Neuronal stem cell (in vitro differentiated cells): Measurements from ENCODE around the gene KCNAB2.
A peak's percentile ranks its signal among the peaks of the same experiment; 100 is the strongest.

ENCODE experiments used
- DNase-seq: peaks from one replicate; pipeline ENCODE4 v3.0.0-alpha.2; 2013; ENCODE audit warnings: low spot score
- H2AFZ ChIP-seq: one replicate; pipeline ENCODE4 v1.6.1; 2013; ENCODE audit warnings: mild to moderate bottlenecking, low read length, inconsistent platforms
- H2AK5ac ChIP-seq: 2 replicates; pipeline ENCODE4 v1.6.1; 2013; ENCODE audit warnings: low read depth, mild to moderate bottlenecking, inconsistent platforms, low read length, moderate library complexity, mixed read lengths
- H2BK120ac ChIP-seq: 2 replicates; pipeline ENCODE4 v1.6.1; 2013; ENCODE audit warnings: low read depth, mild to moderate bottlenecking, inconsistent platforms, low read length, moderate library complexity, mixed read lengths
- H2BK12ac ChIP-seq: one replicate; pipeline ENCODE4 v1.6.1; 2013; ENCODE audit warnings: low read length, inconsistent platforms
- H2BK15ac ChIP-seq: 2 replicates; pipeline ENCODE4 v1.6.1; 2013; ENCODE audit warnings: mild to moderate bottlenecking, low read length, inconsistent platforms, mixed read lengths
- H2BK5ac ChIP-seq: one replicate; pipeline ENCODE4 v1.6.1; 2013; ENCODE audit warnings: inconsistent platforms, mild to moderate bottlenecking, low read length, moderate library complexity
- H3K14ac ChIP-seq: one replicate; pipeline ENCODE4 v1.6.1; 2013; ENCODE audit warnings: low read length, inconsistent platforms
- H3K18ac ChIP-seq: 2 replicates; pipeline ENCODE4 v1.6.1; 2013; ENCODE audit warnings: low read length, inconsistent platforms
- H3K23ac ChIP-seq: 2 replicates; pipeline ENCODE4 v1.6.1; 2013; ENCODE audit warnings: low read depth, mild to moderate bottlenecking, mixed read lengths, low read length, inconsistent platforms; ENCODE audit not compliant: poor library complexity
- H3K27ac ChIP-seq: replicated peaks from 3 replicates; pipeline ENCODE4 v1.5.1; 2013; ENCODE audit warnings: low read length, inconsistent platforms
- H3K27me3 ChIP-seq, 3 experiments: 2 replicates each; pipeline ENCODE4 v1.6.1; 2013; ENCODE audit warnings: low read length in 3 of 3, mild to moderate bottlenecking in 2 of 3, inconsistent platforms in 1 of 3, low read depth in 1 of 3, mixed read lengths in 1 of 3, moderate library complexity in 1 of 3; ENCODE audit not compliant: control insufficient read depth in 3 of 3, insufficient read depth in 3 of 3
- H3K36me3 ChIP-seq, 2 donors: replicated peaks in 1 of 2; 2 replicates each; pipeline ENCODE4 v1.6.1; 2013; ENCODE audit warnings: low read length in 2 of 2; ENCODE audit not compliant: control insufficient read depth in 2 of 2, insufficient read depth in 2 of 2
- H3K4ac ChIP-seq: 2 replicates; pipeline ENCODE4 v1.6.1; 2013; ENCODE audit warnings: inconsistent platforms, mild to moderate bottlenecking, low read length, moderate library complexity
- H3K4me1 ChIP-seq, 2 donors: 1 replicate in 1 of 2; 2 replicates in 1 of 2; pipeline ENCODE4 v1.6.1; 2013; ENCODE audit warnings: low read length in 2 of 2, low read depth in 1 of 2; ENCODE audit not compliant: control insufficient read depth in 2 of 2, insufficient read depth in 1 of 2
- H3K4me2 ChIP-seq: one replicate; pipeline ENCODE4 v1.6.1; 2013; ENCODE audit warnings: mild to moderate bottlenecking, low read length, inconsistent platforms; ENCODE audit not compliant: insufficient read depth, poor library complexity, severe bottlenecking
- H3K4me3 ChIP-seq, 2 donors: 2 replicates each; pipeline ENCODE4 v1.5.1; 2013; ENCODE audit warnings: low read length in 2 of 2, mild to moderate bottlenecking in 2 of 2, inconsistent platforms in 1 of 2, moderate library complexity in 1 of 2
- H3K79me1 ChIP-seq: one replicate; pipeline ENCODE4 v1.6.1; 2013; ENCODE audit warnings: low read depth, mild to moderate bottlenecking, inconsistent platforms, low read length, moderate library complexity
- H3K9ac ChIP-seq: one replicate; pipeline ENCODE4 v1.6.1; 2013; ENCODE audit warnings: mild to moderate bottlenecking, low read depth, low read length, inconsistent platforms; ENCODE audit not compliant: poor library complexity
- H3K9me3 ChIP-seq, 2 donors: replicated peaks in 1 of 2; 2 replicates each; pipeline versions ENCODE3 to v1.6.1; 2013; ENCODE audit warnings: low read length in 2 of 2, mild to moderate bottlenecking in 2 of 2, inconsistent platforms in 1 of 2, low read depth in 1 of 2, mixed read lengths in 1 of 2, moderate library complexity in 1 of 2; ENCODE audit not compliant: control insufficient read depth in 2 of 2, insufficient read depth in 1 of 2
- H4K8ac ChIP-seq: one replicate; pipeline ENCODE4 v1.6.1; 2013; ENCODE audit warnings: low read depth, mild to moderate bottlenecking, inconsistent platforms, low read length, moderate library complexity
- H4K91ac ChIP-seq: one replicate; pipeline ENCODE4 v1.6.1; 2013; ENCODE audit warnings: low read length, low read depth, mild to moderate bottlenecking, inconsistent platforms; ENCODE audit not compliant: poor library complexity
- WGBS, 2 donors: extraction: QIAGEN DNeasy Blood & Tissue Kit; methylation state at CpG; one replicate each; pipeline ENCODE4 v1.1.7; 2013; ENCODE audit warnings: missing lambda C conversion rate in 2 of 2, mixed read lengths in 1 of 2; ENCODE audit not compliant: insufficient read length in 2 of 2, insufficient replicate concordance in 1 of 2; ENCODE audit errors: extremely low coverage in 2 of 2; 5-methylcytosine and 5-hydroxymethylcytosine counted together

KCNAB2 gene

DNA sequence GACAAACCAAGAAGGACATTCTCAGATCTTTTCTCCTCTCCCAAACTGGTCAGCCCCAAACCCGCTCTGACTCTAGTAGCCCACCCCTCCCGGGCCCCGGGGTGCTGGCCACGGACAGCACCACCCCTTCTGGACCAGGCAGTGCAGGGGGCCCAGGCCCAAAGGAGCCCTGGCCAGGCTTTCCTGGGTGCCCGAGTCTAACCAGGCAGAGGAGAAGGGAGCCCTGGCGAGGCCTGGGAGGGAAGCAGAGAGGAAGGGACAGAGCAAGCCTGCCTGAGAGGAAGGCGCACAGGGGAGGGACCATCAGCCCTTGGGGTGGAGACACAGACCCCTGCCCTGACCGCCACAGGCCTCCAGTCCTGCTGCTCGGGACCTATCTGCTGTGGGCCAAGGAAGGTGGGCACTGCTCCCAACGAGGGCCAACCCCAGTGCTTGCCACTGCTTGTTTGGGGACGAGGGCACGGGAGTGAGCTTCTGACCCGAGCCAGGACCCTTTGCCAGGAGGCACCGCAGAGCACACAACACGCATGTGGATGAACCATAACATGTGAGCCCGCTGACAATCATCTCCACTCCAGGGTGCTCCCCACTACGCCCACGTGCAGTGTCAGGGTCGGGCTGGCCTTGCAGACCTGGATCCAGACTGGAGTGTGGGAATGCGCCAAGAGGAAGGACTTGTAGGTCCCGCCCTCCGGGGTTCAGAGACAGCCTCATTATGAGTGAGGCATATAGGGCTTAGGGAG is 57.6 kb downstream of the KCNAB2 start:
- Histone ChIP-seq H3K4me1 (peaks cover 0 to 24% of the 10 kb centered on the region in 2 donors), H3K27me3 (peaks cover 0 to 40% (median 0%) of the 10 kb centered on the region in 3 experiments)

DNA sequence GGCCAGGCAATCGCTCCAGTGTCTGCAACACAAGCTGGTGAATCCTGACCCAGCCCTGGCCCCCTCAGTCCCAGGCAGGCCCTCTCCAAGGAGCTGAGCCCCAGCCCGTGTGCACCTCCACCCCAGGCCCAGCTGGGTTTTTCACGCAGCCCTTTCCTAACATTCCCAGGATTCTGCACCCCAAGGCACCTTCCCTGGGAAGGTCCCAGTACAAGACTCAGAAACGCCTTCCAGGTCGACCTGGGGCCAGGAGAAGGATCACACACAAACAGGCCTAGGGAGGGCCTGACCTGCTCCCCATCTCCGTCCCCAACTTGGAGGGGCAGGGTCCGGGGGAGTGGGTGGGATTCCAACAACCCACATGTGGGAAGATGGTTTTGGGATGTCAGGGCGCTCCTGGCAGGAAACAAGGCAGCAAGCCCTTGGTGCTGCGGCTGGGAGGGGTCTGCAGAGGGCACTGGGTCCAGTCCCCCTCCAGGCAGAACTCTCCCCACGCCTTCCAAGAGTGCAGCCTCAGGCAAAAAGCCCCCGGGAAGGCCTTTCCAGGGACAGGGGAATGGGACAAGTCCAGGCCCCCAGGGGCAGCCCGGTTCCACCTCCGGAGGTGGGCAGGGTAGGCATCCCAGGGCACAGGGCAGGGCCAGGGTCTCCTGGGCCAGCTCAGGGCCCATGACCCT is 58.3 kb downstream of the KCNAB2 start:
- no CpG with 5 or more reads among the region's 13 CpGs for WGBS, 2 donors

More for the DNA sequence above, 57.6 kb downstream of the KCNAB2 start:
- no peak overlapping the region for H3K27ac ChIP-seq
- DNase-seq = no peak
- peak overlapping the region; percentile 8 for H3K23ac ChIP-seq
- H4K8ac ChIP-seq = peak overlapping the region; percentile 30
- peak overlapping the region; percentile 50 for H3K9ac ChIP-seq
- H3K4ac ChIP-seq = no peak overlapping the region
- H2AK5ac ChIP-seq = peak overlapping the region; percentile 95
- peak overlapping the region in 1 of 2 donors; percentile 8 for H3K4me3 ChIP-seq
- H4K91ac ChIP-seq = no peak overlapping the region
- peak overlapping the region; percentile 60 for H2BK5ac ChIP-seq
- H3K79me1 ChIP-seq = no peaks in the 10 kb centered on the region
- H3K14ac ChIP-seq = peak overlapping the region; percentile 79
- H2BK120ac ChIP-seq = peak overlapping the region; percentile 44
- no peak overlapping the region for H2AFZ ChIP-seq
- H2BK12ac ChIP-seq = peak overlapping the region; percentile 8
- H3K36me3 ChIP-seq = no peaks in the 10 kb centered on the region
- H2BK15ac ChIP-seq = peak overlapping the region; percentile 87
- peaks cover 0 to 5% of the 10 kb centered on the region in 2 donors for H3K9me3 ChIP-seq
- H3K18ac ChIP-seq = peak overlapping the region; percentile 78
- no CpG with 5 or more reads among the region's 22 CpGs for WGBS, 2 donors
- no peak overlapping the region for H3K4me2 ChIP-seq

DNA sequence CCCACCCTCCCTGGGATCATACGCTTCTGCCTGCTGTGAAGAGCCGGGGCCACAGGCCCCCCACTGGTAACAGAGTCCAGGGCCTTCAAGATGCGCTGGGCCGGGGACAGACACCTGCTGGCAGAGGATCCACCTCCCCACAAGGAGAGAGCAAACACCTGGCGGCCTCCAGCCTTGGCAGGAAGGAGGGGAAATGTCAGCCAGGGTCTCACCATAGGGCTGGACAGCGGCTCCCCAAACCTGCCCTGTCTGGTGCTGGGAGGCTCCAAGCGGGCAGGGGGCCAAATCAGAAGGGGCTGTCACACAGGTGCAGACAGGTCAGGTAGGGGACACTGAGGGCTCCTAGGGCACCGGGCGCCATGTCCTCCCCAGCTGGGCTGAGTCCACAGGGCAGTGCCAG is 58.9 kb downstream of the KCNAB2 start:
- no peak overlapping the region for H2BK15ac ChIP-seq

More for the DNA sequence above, 58.3 kb downstream of the KCNAB2 start:
- Histone ChIP-seq H4K8ac (peak overlapping the region; percentile 30), H3K18ac (peak overlapping the region; percentile 69), H2AK5ac (peak overlapping the region; percentile 91), H2BK15ac (peak overlapping the region; percentile 87), H3K4me1 (peaks cover 0 to 24% of the 10 kb centered on the region in 2 donors), H3K27me3 (peaks cover 0 to 38% (median 0%) of the 10 kb centered on the region in 3 experiments), H3K23ac (peak overlapping the region; percentile 8), H3K4ac (no peak overlapping the region), H3K4me2 (no peak overlapping the region), H3K4me3 (no peak overlapping the region), H4K91ac (no peak overlapping the region), H3K79me1 (no peaks in the 10 kb centered on the region), H3K9me3 (peaks cover 0 to 5% of the 10 kb centered on the region in 2 donors), H3K36me3 (no peaks in the 10 kb centered on the region), H2AFZ (no peak overlapping the region), H3K27ac (no peak overlapping the region), H2BK120ac (peak overlapping the region; percentile 44), H3K9ac (peak overlapping the region; percentile 50), H2BK12ac (peak overlapping the region; percentile 8), H3K14ac (peak overlapping the region; percentile 79), H2BK5ac (peak overlapping the region; percentile 60)
- no peak for DNase-seq

DNA sequence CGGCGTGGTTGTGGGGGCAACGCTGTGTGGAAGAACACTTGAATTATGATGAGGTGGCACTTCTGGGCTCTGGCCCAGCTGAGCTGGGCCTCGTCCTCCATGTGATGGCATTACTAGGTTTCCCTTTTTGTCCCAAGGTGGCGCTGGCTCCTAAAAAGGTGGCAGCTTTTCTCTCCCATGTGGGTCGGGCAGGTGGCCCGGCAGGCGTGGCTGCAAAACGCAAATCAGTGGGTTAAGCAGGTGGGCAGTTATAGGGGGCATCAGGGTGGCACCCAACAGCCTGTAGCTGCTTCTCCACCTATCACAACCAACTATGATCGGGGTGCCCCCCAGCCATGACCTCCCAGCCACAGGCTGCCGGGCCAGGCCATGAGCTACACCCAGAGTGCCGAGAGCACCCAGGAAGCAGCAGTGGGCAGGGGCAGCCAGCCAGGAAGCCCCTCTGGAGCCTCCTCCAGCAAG is 59.6 kb downstream of the KCNAB2 start:
- no peak overlapping the region for H3K4ac ChIP-seq
- peak overlapping the region; percentile 87 for H3K18ac ChIP-seq
- peaks cover 0 to 20% of the 10 kb centered on the region in 2 donors for H3K4me1 ChIP-seq
- whole genome bisulfite sequencing, 2 donors = no CpG with 5 or more reads among the region's 12 CpGs
- H3K4me3 ChIP-seq = no peak overlapping the region
- H3K23ac ChIP-seq = no peak overlapping the region
- no peak overlapping the region for H4K91ac ChIP-seq
- H2BK5ac ChIP-seq = peak overlapping the region; percentile 90
- H2BK15ac ChIP-seq = peak overlapping the region; percentile 67
- no peak overlapping the region for H3K4me2 ChIP-seq
- H3K27me3 ChIP-seq = peaks cover 0 to 35% (median 0%) of the 10 kb centered on the region in 3 experiments
- H3K36me3 ChIP-seq = no peaks in the 10 kb centered on the region
- no peak for DNase-seq
- no peak overlapping the region for H2AFZ ChIP-seq
- peak overlapping the region; percentile 56 for H3K14ac ChIP-seq
- no peak overlapping the region for H3K27ac ChIP-seq
- H3K79me1 ChIP-seq = no peaks in the 10 kb centered on the region
- no peak overlapping the region for H3K9ac ChIP-seq
- H2AK5ac ChIP-seq = peak overlapping the region; percentile 86
- no peak overlapping the region for H2BK12ac ChIP-seq
- peaks cover 0 to 5% of the 10 kb centered on the region in 2 donors for H3K9me3 ChIP-seq
- H4K8ac ChIP-seq = no peak overlapping the region
- H2BK120ac ChIP-seq = no peak overlapping the region

More for the DNA sequence above, 58.9 kb downstream of the KCNAB2 start:
- Histone ChIP-seq H4K8ac (no peak overlapping the region), H3K79me1 (no peaks in the 10 kb centered on the region), H3K4me1 (peaks cover 0 to 24% of the 10 kb centered on the region in 2 donors), H3K9me3 (peaks cover 0 to 5% of the 10 kb centered on the region in 2 donors), H2AFZ (no peak overlapping the region), H3K4ac (no peak overlapping the region), H2BK120ac (no peak overlapping the region), H3K27ac (no peak overlapping the region), H3K4me2 (no peak overlapping the region), H3K9ac (no peak overlapping the region), H3K4me3 (no peak overlapping the region), H3K36me3 (no peaks in the 10 kb centered on the region), H3K14ac (peak overlapping the region; percentile 27), H4K91ac (no peak overlapping the region), H2AK5ac (peak overlapping the region; percentile 91), H3K18ac (peak overlapping the region; percentile 48), H3K27me3 (peaks cover 0 to 38% (median 0%) of the 10 kb centered on the region in 3 experiments), H2BK5ac (no peak overlapping the region), H3K23ac (no peak overlapping the region), H2BK12ac (peak overlapping the region; percentile 24)
- no CpG with 5 or more reads among the region's 9 CpGs for WGBS, 2 donors
- DNase-seq = no peak
